Astrocyte (in vitro differentiated cells and primary cell): Measurements from ENCODE around the gene GINS2.

ENCODE experiments used
- EZH2 ChIP-seq: IDR thresholded peaks from 2 replicates; pipeline ENCODE4 v1.6.1; 2012; ENCODE audit warnings: mild to moderate bottlenecking, low read length, inconsistent platforms; ENCODE audit not compliant: insufficient read depth
- TF ChIP-seq, protein P1 (sequence below): IDR thresholded peaks from 2 replicates; pipeline ENCODE4 v1.5.1; 2011; ENCODE audit warnings: low read depth, mild to moderate bottlenecking, inconsistent platforms, low read length, moderate library complexity; ENCODE audit not compliant: insufficient read depth

DNA sequence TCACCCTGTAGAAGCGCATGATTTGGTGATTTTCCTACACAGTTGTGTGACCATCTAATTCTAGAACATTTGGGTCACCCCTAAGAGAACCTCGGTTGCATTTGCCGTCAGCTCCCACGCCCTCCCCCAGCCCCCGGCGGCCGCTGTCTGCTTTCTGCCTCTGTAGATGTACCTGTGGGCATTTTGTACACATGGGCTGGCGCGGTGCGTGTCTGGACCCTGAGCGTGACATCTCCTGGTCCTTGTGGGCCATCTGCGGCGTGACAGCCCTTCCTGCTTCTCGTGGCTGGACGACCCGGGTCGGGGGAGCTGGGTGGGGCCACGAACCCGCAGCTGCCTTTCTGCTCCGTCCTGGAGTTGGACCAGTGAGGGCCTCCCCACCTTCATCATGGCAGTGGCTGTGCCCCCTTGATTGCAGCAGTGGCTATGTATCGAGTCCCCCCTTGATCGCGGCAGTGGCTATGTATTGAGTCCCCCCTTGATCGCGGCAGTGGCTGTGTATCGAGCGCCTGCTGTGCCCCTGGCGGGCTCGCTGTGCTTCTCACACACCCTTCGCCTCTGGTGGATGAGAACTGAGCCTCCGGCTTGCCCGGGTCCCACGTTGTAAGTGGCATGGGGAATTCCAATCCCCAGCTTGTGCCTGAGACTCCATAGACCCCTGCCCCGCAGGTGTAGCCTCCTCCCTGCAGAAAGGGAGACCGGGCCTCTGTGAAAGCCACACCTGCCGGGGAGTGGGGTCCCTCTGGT lies 51.5 kb downstream of the GINS2 start:
- TF ChIP-seq, protein P1, sequence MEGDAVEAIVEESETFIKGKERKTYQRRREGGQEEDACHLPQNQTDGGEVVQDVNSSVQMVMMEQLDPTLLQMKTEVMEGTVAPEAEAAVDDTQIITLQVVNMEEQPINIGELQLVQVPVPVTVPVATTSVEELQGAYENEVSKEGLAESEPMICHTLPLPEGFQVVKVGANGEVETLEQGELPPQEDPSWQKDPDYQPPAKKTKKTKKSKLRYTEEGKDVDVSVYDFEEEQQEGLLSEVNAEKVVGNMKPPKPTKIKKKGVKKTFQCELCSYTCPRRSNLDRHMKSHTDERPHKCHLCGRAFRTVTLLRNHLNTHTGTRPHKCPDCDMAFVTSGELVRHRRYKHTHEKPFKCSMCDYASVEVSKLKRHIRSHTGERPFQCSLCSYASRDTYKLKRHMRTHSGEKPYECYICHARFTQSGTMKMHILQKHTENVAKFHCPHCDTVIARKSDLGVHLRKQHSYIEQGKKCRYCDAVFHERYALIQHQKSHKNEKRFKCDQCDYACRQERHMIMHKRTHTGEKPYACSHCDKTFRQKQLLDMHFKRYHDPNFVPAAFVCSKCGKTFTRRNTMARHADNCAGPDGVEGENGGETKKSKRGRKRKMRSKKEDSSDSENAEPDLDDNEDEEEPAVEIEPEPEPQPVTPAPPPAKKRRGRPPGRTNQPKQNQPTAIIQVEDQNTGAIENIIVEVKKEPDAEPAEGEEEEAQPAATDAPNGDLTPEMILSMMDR: no peak
- TF ChIP-seq EZH2: no peak
